Breast epithelium (tissue), 4 donors: Measurements from ENCODE around the gene FYCO1. TPM values are rescaled to one million over a fixed set of nuclear protein-coding genes. Genes with fewer than 3 reads are reported as not detected.

Experiments used
- DNase-seq, 2 donors: peaks; one replicate each; pipeline ENCODE4 v3.0.0-alpha.2; 2019; ENCODE audit warnings: low spot score in 2 of 2
- H3K27ac ChIP-seq, 2 donors: fragments of 200-600 bp; sonication (generic) in 1 of 2; one replicate each; pipeline ENCODE4 v1.5.1; 2016 to 2019; ENCODE audit warnings: mild to moderate bottlenecking in 1 of 2
- H3K27me3 ChIP-seq, 2 donors: fragments of 200-600 bp; sonication (generic) in 1 of 2; one replicate each; pipeline versions ENCODE4 v1.5.1 to v1.6.0; 2017 to 2019; ENCODE audit warnings: control low read depth in 1 of 2, mild to moderate bottlenecking in 1 of 2
- H3K36me3 ChIP-seq: fragments of 200-600 bp; one replicate; pipeline ENCODE4 v1.5.1; 2019
- H3K4me1 ChIP-seq, 2 donors: fragments of 200-600 bp; sonication (generic); one replicate each; pipeline ENCODE4 v1.5.1; 2016 to 2019; ENCODE audit warnings: control low read depth in 1 of 2
- H3K4me3 ChIP-seq, 3 donors: fragments of 200-600 bp; sonication (generic); 1 replicate in 2 of 3; 2 replicates in 1 of 3; pipeline ENCODE4 v1.5.1; 2016 to 2019; ENCODE audit warnings: mild to moderate bottlenecking in 3 of 3, moderate library complexity in 2 of 3
- H3K9me3 ChIP-seq, 2 donors: fragments of 200-600 bp; sonication (generic) in 1 of 2; one replicate each; pipeline ENCODE4 v1.5.1; 2016 to 2019; ENCODE audit warnings: control low read depth in 1 of 2
- POLR2A ChIP-seq: fragments of 450-650 bp; IDR thresholded peaks from one replicate; pipeline ENCODE4 v1.6.1; 2016; ENCODE audit warnings: antibody characterized with exemption, mild to moderate bottlenecking, moderate library complexity
- POLR2AphosphoS5 ChIP-seq, 3 donors: sonication (generic); formaldehyde crosslinking; IDR thresholded peaks; one replicate each; pipeline ENCODE4 v1.6.1; 2017; ENCODE audit warnings: antibody characterized with exemption in 3 of 3
- intact Hi-C: fragments of 100-400 bp; cut with DNase I; formaldehyde crosslinking; loops from one replicate; pipeline ENCODE4 v1.15.1; 2023; ENCODE audit warnings: low total_unique reads
- total RNA-seq, 3 donors: library from RNA; depleted of rRNA; stranded (reverse); fragments of >200 nt; gene quantifications; one replicate each; pipeline ENCODE4 v1.1.0, GENCODE V29; 2016
- TF ChIP-seq, protein P1 (sequence below), 3 donors: fragments of 450-650 bp; IDR thresholded peaks; one replicate each; pipeline ENCODE4 v1.5.1; 2016 to 2017; ENCODE audit warnings: antibody characterized with exemption in 3 of 3, mild to moderate bottlenecking in 3 of 3, moderate library complexity in 3 of 3

The FYCO1 gene
- total RNA-seq, 3 donors from 2014 or later: 40.7 to 48.2 (median 44.6) TPM

DNA sequence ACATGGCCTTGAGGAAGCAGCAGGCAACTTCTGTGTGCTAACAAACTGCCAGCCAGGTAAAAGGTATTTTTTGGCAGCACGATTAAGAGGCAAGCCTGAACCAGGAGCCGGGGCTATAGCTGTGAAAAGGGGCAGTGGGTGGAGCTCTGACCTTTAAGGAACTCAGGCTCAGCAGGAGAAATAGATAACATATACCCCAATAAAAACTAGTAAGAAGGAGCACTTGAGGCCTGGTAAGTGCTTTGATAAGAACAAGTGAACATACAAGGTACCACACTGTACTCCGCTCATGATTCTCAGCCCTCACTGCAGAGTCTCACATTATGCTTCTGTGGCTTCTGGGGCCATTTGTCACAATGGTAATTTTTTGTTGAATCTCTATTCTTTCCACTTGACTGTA is 5.4 kb downstream of the FYCO1 start:
- Histone ChIP-seq H3K4me1 (peaks cover 17 to 44% of the 10 kb centered on the region in 2 donors), H3K4me3 (no peak overlapping the region), H3K27ac (peak overlapping the region in 1 of 2 donors; percentile 81), H3K36me3 (no peaks in the 10 kb centered on the region), H3K9me3 (no peaks in the 10 kb centered on the region), H3K27me3 (no peaks in the 10 kb centered on the region)
- DNase-seq: no peak
- TF ChIP-seq POLR2AphosphoS5 (IDR thresholded peaks at IDR 0.05): no peak
- TF ChIP-seq, protein P1, sequence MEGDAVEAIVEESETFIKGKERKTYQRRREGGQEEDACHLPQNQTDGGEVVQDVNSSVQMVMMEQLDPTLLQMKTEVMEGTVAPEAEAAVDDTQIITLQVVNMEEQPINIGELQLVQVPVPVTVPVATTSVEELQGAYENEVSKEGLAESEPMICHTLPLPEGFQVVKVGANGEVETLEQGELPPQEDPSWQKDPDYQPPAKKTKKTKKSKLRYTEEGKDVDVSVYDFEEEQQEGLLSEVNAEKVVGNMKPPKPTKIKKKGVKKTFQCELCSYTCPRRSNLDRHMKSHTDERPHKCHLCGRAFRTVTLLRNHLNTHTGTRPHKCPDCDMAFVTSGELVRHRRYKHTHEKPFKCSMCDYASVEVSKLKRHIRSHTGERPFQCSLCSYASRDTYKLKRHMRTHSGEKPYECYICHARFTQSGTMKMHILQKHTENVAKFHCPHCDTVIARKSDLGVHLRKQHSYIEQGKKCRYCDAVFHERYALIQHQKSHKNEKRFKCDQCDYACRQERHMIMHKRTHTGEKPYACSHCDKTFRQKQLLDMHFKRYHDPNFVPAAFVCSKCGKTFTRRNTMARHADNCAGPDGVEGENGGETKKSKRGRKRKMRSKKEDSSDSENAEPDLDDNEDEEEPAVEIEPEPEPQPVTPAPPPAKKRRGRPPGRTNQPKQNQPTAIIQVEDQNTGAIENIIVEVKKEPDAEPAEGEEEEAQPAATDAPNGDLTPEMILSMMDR (IDR thresholded peaks at IDR 0.05): no peak
- TF ChIP-seq POLR2A: no peak
- intact Hi-C loops: no loop called here

DNA sequence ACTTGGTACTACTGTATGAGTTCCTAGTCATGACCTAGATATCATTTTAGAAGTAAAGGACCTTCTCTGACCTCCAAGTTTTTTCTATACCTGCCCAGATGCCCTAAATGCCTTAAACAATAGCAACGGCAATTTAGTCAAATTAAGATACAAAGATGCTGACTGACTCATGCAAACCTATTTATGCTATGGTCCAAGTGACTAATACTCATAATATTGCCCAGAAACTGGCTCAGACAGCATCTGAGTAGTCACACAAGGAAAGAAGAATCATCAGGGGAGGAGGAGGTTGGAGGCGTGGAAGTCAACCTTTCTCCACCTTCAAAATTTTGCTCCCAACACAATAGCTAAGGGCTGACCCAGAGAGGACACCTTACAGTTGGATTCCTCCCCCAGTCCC is 6.8 kb downstream of the FYCO1 start:
- Histone ChIP-seq H3K36me3 (no peaks in the 10 kb centered on the region), H3K27ac (peak overlapping the region; percentile 81), H3K9me3 (no peaks in the 10 kb centered on the region), H3K27me3 (no peaks in the 10 kb centered on the region), H3K4me3 (no peak overlapping the region), H3K4me1 (peaks cover 21 to 54% of the 10 kb centered on the region in 2 donors)
- TF ChIP-seq POLR2AphosphoS5 (IDR thresholded peaks at IDR 0.05): no peak
- no peak for DNase-seq
- intact Hi-C loops: no loop called here

DNA sequence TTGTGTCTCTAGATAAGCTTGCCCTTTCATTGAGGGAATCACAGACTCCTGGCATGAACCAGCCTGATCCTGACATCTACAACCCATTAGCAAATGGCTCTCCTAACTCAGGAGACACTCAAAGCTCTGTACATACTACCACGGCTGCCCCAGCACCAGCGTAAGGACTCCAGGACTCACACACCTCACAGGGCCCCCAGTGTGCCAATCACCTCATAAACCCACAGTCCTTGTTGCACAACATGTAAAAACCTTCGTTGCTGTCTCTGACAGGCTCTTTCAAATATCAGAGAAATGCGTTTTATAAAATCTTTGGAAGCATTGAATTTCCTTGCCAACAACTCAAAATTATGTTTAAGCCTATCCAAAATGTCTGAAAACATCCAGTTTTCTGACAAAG is 7.3 kb downstream of the FYCO1 start:
- TF ChIP-seq, protein P1 (IDR thresholded peaks at IDR 0.05): no peak
- TF ChIP-seq POLR2A: no peak
- no peak for TF ChIP-seq POLR2AphosphoS5 (IDR thresholded peaks at IDR 0.05)
- intact Hi-C loops: no loop called here
- Histone ChIP-seq H3K27me3 (no peaks in the 10 kb centered on the region), H3K27ac (peak overlapping the region; percentile 81), H3K36me3 (no peaks in the 10 kb centered on the region), H3K4me1 (peaks cover 21 to 55% of the 10 kb centered on the region in 2 donors), H3K4me3 (no peak overlapping the region), H3K9me3 (no peaks in the 10 kb centered on the region)
- no peak for DNase-seq

DNA sequence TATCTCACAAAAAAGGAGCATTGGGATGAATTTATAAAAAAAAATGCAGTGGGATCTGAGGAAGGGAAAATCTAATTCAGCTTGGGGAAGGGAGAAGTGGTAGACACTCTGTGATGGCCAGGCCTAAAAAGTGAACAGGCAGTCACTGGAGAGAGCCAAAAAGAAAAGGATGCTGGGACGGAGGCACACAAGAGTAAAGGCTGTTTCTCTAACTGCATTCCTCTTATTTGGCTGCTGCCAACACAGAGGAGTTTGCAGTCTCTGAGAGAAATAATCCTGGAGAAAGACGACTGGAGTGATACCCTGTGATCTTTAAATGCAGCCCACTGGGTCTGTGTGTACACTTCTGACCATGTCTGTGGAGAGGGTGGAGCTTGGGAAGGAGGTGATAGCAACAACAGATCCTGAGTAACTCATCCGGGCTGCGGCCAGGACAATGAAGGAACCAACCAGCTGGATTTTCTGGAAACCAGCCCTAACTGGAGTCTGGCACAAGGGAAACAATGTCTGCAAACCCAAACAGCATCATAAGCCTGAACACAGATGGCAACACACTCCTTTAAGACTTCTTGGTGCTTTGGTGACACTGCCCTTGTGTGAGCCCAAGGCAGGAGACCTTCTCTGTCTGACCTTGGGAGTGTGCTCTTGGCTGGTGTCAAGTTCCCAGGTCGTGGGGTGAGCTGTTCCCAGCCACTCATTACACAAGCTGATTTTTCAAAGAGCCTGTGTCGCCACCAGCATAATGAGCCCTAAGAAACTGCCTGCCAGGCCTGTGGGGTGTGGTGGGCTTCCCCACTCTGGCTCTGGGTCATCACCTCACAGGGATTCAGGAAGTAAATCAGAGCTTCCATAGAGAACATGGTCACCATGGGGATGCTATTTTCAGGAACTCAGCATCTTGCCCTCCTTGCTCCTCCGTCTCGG is 8.0 kb downstream of the FYCO1 start:
- H3K27me3 ChIP-seq: no peaks in the 10 kb centered on the region
- no peaks in the 10 kb centered on the region for H3K36me3 ChIP-seq
- intact Hi-C loops: no loop called here
- H3K9me3 ChIP-seq: no peaks in the 10 kb centered on the region
- DNase-seq: no peak
- TF ChIP-seq, protein P1 (IDR thresholded peaks at IDR 0.05): no peak
- TF ChIP-seq POLR2AphosphoS5 (IDR thresholded peaks at IDR 0.05) (no peak), POLR2A (no peak)
- H3K27ac ChIP-seq: peak overlapping the region; percentile 81
- no peak overlapping the region for H3K4me3 ChIP-seq
- H3K4me1 ChIP-seq: peaks cover 16 to 55% of the 10 kb centered on the region in 2 donors

DNA sequence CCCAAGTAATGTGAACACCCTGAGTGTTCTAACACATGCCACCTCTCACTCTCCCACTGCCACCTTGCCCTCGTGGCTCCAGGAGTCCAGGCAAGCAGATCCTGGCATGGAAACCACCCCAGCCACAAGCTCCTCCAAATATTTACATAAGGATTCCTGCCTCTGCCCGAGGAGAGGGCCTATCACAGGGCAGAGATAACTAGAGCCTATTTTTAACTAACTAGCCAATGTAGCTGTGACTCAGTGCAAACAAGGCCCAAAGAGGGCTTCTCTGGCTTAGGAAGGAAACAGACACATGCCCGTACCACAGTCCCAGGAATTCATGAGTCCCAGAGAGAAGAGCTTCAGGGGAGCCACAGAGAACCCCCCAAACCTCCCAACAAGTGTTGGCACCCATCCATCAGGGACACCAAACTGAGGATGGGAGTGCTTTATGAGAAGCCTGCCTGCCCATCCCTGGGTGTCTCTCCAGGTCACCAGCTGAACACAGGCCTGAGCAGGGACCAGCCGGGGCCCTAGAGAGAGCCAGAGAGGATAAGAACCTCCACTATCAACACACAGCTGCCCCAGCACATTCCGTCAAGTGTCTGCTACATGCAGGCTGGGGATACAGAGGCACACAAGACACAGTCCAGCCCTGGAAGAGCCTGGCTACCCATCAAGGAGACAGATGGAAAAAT is 9.2 kb downstream of the FYCO1 start:
- no peak overlapping the region for H3K4me3 ChIP-seq
- peak; percentile 42 to 60 for DNase-seq
- intact Hi-C loops: no loop called here

More for the DNA sequence above, 9.2 kb downstream of the FYCO1 start:
- Histone ChIP-seq H3K36me3 (no peaks in the 10 kb centered on the region), H3K27me3 (no peaks in the 10 kb centered on the region), H3K9me3 (no peaks in the 10 kb centered on the region), H3K27ac (peak overlapping the region; percentile 81), H3K4me1 (peaks cover 16 to 55% of the 10 kb centered on the region in 2 donors)
- TF ChIP-seq, protein P1 (IDR thresholded peaks at IDR 0.05): no peak
- no peak for TF ChIP-seq POLR2AphosphoS5 (IDR thresholded peaks at IDR 0.05)
- TF ChIP-seq POLR2A: no peak
